GM13977 (cell line): ENCODE measurements around the gene THSD4.

Experiments used
- DNase-seq: peaks from one replicate; pipeline ENCODE4 v3.0.0; 2012; ENCODE audit warnings: low spot score
- CTCF ChIP-seq: IDR thresholded peaks from 2 replicates; pipeline ENCODE4 v1.5.1; 2012; ENCODE audit warnings: mild to moderate bottlenecking, control low read depth; ENCODE audit not compliant: insufficient read depth; ENCODE audit errors: extremely low read depth, missing control alignments
- in situ Hi-C: fragments of 300-500 bp; cut with MboI; formaldehyde crosslinking; loops from one replicate; pipeline ENCODE4 v1.12.0; 2022; ENCODE audit warnings: low sequenced_read_pairs, low pct_unique_long_range_greater_than_20kb, mixed read lengths, inconsistent platforms; ENCODE audit not compliant: unreplicated experiment

THSD4 gene

GRCh38 chr15:71518661-71519060, 403.4 kb downstream of the THSD4 start:
- in situ Hi-C loops: no loop called here
- no peak for TF ChIP-seq CTCF
- no peak for DNase-seq

GRCh38 chr15:71526060-71526820, 411.0 kb downstream of the THSD4 start:
- DNase-seq: no peak
- no peak for TF ChIP-seq CTCF
- in situ Hi-C loops: no loop called here

- in situ Hi-C loops: no loop called here
- TF ChIP-seq CTCF: no peak
These were observed 414.1 kb downstream of the THSD4 start for GRCh38 chr15:71529361-71529760.

GRCh38 chr15:71530116-71530515, 414.8 kb downstream of the THSD4 start:
- in situ Hi-C loops: no loop called here

More at GRCh38 chr15:71529361-71529760, 414.1 kb downstream of the THSD4 start:
- DNase-seq: no peak

GRCh38 chr15:71532994-71533393, 417.7 kb downstream of the THSD4 start:
- peak; percentile 9 for DNase-seq
- in situ Hi-C loops: no loop called here

More at GRCh38 chr15:71530116-71530515, 414.8 kb downstream of the THSD4 start:
- TF ChIP-seq CTCF: no peak
- DNase-seq: no peak

GRCh38 chr15:71538181-71538580, 422.9 kb downstream of the THSD4 start:
- no peak for TF ChIP-seq CTCF
- no peak for DNase-seq
- in situ Hi-C loops: no loop called here

More at GRCh38 chr15:71532994-71533393, 417.7 kb downstream of the THSD4 start:
- TF ChIP-seq CTCF: peak; percentile 43
